ENCODE measurements around the gene HCN4. TPM values are rescaled to one million over a fixed set of nuclear protein-coding genes. Genes with fewer than 3 reads are reported as not detected.

The HCN4 gene
- total RNA-seq, 2 donors from 2014 or later, result not detected

DNA sequence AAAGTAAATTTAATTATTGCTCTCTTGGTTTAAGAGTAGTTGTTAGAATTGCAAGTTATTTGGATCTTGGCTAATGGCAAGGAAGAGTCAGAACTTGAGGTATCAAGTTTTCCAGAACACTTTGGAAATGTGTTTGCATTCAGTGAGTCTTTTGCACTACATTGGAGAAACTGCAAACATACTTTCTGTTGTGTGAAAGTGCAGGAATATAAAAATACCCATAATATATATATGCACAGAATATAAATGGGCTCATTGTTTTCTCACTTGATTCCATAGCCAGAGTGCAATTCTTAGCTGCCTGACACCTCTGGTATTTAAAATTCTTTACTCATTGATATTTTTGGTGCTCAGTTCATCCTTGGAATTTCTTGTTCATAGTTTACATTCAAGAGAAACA is 92.9 kb downstream of the HCN4 start:
- no peaks in the 10 kb centered on the region for H3K9me3 ChIP-seq (ENCODE audit: control insufficient read depth, low read length, poor library complexity, severe bottlenecking)
- Mint-ChIP-seq H3K4me3 (no peak overlapping the region), H3K27ac (no peak overlapping the region), H3K4me1 (peaks cover 2% of the 10 kb centered on the region), H3K36me3 (ENCODE audit: low read depth) (no peaks in the 10 kb centered on the region), H3K27me3 (no peaks in the 10 kb centered on the region)
- ATAC-seq, result no peak
- no peak for DNase-seq

DNA sequence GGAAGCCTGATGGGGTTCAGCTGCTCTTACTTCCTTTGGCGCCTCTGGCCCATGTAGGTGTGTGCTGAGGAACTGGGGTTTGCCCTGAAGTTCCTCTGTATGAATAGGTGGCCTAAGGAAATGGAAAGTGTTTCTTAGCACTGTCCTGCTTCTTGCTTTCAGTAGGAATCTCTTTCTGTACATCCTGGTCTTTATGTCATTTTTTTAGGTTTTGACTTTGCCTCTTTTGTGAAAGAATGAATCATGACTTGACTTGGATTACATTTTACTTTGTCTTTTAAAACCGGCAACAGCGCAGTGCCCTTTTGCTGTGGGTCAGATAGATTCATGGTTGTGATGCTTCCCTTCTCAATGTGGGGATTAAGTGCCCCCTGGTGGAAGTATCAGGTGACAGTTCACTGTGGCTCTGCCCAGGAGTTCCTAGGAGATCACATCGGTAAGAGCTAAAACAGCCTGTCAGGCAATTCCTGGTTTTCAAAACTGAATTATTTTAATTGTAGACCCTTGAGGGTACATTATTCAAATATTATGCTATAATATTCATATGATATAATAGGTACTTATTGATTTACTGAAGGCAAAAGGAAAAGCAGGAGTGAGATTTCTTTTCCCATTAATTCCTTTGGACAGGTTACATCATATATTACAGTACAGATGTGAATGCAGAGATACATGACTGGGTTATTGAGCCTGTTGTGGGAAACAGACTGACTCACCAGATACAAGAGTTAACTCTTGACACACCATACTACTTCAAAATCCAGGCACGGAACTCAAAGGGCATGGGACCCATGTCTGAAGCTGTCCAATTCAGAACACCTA is 95.4 kb downstream of the HCN4 start:
- peak overlapping the region; percentile 9 for H3K4me3 Mint-ChIP-seq
- H3K36me3 Mint-ChIP-seq (ENCODE audit: low read depth), result no peaks in the 10 kb centered on the region
- H3K27me3 Mint-ChIP-seq, result no peaks in the 10 kb centered on the region
- peak overlapping the region; percentile 32 for H3K27ac Mint-ChIP-seq
- H3K9me3 ChIP-seq (ENCODE audit: control insufficient read depth, low read length, poor library complexity, severe bottlenecking), result no peaks in the 10 kb centered on the region
- peak; percentile 75 for ATAC-seq
- DNase-seq, result peak in 2 of 3 donors; percentile 10 to 20
- peaks cover 2% of the 10 kb centered on the region for H3K4me1 Mint-ChIP-seq

DNA sequence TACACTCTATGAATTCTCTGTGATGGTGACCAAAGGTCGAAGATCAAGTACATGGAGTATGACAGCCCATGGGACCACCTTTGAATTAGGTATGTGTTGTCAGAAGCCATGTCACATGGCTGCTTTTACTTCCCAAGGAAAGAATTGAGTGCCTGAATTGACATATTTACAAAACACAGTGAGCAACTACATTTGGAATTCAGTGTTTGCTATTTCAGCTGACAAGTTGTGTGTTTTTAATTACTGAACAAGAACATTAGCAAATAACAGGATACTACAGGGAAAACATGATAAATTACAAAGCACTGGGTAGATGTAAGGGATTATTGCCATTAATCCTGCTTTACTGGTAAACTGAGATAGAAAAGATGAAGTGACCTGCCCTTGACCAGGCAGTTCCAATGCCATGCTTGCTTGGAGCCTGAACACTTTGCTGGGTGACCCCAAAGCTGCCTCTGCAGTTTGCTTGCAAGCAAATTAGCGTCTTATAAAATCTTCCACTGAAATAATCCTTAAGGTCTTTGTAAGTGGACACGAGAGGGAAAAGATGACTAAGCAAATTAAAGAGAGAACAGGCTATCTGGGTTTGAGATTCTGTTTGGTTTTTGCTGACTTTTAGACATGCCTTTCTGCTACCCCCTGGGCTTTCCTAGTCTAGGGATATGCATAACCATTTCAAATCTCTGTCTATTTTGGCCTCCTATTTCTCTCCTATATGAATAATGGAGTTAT is 98.2 kb downstream of the HCN4 start:
- ATAC-seq (no peak), DNase-seq (no peak)
- no peaks in the 10 kb centered on the region for H3K9me3 ChIP-seq (ENCODE audit: control insufficient read depth, low read length, poor library complexity, severe bottlenecking)
- no peak overlapping the region for H3K27ac Mint-ChIP-seq
- peaks cover 3% of the 10 kb centered on the region for H3K4me1 Mint-ChIP-seq
- no peak overlapping the region for H3K4me3 Mint-ChIP-seq
- no peaks in the 10 kb centered on the region for H3K27me3 Mint-ChIP-seq
- no peaks in the 10 kb centered on the region for H3K36me3 Mint-ChIP-seq (ENCODE audit: low read depth)

Other genes with a start within 250 kb of the HCN4 start
- gene REC114, start 74.2 kb upstream of the HCN4 start, total RNA-seq, result not detected